Activated CD4-positive, alpha-beta T cell treated with anti-CD3 and anti-CD28 coated beads for 4 hours (primary cell): Measurements from ENCODE around the gene GATAD2A.

Experiments used
- DNase-seq, 2 donors: peaks; one replicate each; pipeline ENCODE4 v3.0.0-alpha.2; 2020

Gene GATAD2A

DNA sequence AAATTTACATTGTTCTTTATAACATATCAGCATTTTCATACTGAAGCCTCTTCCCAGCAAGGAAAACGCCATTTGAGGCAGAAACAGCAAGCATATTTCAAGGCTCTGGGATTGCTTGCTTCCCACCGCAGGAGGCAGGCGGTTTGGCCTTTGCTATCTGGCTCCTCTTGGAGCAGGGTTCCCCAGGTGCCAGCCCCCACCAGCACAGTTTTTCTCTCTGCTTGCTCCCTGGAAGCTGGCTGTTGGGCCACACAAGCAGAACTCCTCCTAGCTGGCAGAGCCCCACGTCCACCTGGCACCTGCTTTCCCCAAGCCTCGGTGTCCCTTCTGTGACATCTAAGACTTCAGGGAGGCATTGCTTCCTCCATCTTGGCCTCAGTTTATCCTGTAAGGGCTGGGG, 16.7 kb downstream of the GATAD2A start:
- no peak for DNase-seq

DNA sequence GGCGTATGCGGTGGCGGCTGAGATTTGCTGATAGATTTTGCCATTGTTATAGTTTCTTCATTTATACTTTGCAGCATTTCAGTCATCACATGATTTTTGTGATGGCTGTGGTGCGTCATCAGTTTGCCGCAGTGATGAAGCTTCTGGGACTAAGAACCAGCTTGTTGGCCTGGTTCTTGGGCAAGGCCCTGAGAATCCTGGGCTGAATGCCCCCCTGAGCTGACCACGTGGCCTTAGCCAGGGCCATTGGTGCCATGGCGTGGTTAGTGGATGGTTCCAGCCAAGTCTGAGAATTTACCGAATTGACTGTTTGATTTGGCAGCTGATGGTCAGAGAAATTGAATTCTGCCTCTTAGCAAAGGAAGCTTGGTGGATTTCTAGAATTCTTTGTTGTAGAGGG, 17.8 kb downstream of the GATAD2A start:
- DNase-seq = no peak

DNA sequence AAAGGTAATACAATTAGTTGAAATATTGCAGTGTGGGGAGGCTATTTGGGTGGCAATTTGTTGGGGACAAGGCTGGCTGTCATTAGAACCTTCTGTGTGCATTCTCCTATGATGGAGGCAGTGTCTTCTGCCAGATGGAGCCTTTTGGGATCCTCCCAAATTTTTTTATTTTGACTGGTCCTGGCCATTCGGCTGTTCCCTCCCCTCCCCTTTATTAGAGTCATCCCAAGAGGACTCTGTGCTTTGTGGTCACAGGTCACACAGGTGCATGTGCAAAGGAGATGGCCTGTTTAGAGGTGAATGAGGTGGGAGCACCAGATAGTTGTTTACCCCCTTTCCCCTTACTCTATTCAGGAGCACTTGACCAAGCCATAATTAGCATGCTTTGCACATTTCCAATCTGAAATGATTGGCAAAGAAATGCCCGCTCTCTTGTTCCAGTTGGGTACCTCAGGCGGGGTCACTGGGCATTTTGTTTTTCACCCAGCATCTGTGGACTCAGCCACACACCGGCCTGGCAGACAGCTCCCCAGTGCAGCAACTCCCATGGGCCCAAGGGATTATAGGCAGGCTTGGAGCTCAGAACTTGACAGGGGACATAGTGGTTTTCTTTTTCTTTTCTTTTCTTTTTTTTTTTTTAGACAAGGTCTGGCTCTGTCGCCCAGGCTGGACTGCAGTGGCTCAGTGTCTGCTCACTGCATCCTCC, 19.8 kb downstream of the GATAD2A start:
- no peak for DNase-seq

DNA sequence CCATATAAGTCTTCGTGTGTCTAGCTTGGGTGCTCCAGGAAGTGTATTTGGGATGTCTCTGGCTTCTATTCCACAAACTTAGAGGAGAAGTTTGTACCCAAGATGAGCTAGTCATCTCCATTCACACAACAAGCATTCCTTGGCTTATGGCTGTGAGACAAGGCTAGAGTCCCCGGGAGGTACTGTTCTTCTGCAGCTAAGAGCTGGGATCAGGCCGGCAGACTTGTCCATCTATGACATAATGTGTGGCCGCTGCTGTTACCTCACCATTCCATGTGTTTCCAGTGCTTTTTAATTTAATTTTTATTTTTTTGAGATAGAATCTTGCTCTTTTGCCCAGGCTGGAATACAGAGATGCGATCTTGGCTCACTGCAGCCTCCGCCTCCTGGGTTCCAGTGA, 20.7 kb downstream of the GATAD2A start:
- no peak for DNase-seq

DNA sequence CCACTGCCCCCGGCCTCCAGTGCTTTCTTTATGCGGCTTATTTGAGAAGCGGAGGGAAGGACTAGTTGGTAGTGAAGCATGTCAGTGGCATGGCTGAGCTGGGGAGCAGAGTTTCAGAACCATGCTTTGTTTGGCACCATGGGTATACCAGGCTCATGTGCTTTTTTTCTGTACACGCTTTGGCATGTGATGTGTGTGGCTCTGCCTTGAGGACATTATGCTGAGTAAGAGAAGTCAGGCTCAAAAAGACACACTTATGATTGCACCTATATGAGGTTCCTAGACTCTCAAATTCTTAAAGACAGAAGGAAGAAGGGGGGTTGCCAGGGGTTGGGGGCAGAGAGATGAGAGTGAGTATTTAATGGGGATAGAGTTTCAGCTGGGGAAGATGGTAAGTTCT, 21.3 kb downstream of the GATAD2A start:
- no peak for DNase-seq

DNA sequence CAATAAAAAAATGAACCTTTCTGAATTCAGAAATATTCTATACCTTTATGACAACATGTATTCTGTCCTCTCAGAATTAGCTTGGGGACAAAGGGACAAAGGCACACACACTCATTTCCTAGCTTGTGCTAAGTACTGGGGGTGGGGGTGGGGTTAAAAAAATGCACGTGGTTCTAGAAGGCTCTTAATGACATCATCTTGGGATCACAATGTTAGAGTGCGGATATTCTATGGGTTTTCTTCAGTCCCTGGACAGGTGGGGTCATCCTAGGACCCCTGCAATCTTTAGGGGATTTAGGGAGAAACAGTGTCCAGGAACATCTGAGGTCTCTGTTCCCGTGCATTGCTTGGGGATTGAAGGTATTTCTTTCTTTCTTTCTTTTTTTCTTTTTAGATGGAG, 21.8 kb downstream of the GATAD2A start:
- DNase-seq = no peak

DNA sequence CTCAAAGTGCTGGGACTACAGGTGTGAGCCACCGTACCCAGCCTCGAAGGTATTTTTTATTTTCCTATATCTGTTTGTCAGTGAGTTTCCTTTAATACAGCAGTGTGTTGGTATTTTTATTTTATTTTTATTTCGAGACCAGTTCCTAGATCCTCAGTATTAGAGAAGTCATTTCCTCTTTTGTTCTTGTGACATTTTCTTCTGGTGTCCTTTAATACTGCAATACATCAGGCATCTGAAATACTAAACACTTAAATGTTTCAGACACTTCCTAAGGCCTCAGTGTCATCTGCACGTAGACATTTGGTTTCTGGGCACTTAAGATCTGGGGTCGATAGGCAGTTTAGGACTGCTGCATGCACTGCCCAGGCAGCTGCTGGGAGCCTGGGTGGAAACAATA, 22.5 kb downstream of the GATAD2A start:
- DNase-seq = no peak

DNA sequence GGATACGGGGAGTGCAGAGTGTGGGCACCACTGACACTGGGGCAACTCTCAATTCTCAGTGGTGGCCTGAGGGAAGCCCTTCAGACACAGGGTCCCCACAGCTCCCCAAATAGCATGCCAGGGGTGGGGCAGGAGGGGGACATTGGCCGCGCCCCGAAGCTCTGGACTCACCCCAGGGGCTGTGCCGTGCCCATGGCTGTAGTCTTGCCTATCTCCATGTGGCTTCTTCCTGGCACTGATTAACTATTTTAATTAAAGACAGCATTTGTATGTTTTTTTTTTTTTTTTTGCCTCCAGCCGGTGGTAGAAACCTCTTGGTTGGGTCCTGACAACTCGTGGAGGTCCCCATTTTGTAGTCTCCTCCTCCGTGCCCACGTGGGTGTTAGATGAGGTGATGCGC, 23.3 kb downstream of the GATAD2A start:
- DNase-seq = no peak

DNA sequence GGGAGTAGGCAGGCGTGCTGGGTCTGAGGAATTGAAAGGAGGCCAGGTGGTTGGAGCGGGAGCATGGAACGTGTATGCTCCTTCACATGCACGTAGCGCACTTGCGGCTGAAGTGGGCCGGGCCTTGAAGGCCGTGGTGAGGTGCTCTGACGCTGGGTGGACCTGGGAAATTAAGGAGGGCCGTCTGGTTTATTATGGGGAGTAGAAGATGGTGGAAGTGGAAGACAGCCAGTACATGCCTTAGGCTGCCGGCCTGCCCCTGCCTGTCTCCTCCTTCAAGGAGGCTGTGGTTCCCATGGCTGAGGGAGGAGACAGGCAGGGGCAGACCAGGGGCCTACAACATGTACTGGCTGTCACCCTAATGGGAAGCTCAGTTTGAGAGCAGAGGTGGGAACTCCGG, 23.9 kb downstream of the GATAD2A start:
- DNase-seq = no peak

DNA sequence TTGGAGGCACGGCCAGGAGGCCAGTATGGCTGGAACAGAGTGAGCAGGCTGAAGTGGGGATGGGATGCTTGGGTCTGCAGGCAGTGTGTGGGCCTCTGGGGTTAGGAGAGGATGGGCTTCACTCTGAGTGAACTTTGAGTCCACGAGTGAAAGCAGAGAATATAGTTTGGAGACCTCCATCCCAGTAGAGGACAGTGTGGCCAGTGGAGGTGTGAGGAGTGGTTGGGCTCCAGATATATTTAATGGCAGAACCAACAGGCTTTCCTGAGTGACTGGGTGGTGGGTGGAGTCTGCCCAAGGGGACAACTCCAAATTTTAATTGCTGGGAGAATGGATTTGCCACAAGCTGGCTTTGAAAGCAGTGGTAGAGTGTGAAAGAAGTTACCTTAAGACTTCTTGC, 27.3 kb downstream of the GATAD2A start:
- DNase-seq = no peak

DNA sequence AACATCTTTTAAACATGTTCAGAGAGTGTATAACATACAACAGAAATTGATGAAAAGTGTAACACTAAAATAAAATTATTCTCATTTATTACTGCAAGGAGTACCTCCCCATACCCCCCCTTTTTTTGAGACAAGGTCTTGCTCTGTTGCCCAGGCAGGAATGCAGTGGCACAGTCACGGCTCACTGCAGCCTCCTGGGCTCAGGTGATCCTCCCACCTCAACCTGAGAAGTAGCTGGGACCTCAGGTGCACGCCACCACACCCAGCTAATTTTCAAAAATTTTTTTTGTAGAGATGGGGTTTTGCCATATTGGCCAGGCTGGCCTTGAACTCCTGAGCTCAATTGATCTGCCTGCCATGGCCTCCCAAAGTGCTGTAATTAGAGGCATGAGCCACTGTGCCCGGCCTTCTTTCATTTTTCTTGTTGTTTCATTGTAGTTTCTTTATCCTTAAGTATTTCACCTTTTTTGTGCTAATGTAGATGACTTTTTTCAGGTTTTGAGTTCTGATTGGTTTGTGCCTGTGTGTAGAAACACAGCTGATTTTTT, 28.3 kb downstream of the GATAD2A start:
- no peak for DNase-seq

DNA sequence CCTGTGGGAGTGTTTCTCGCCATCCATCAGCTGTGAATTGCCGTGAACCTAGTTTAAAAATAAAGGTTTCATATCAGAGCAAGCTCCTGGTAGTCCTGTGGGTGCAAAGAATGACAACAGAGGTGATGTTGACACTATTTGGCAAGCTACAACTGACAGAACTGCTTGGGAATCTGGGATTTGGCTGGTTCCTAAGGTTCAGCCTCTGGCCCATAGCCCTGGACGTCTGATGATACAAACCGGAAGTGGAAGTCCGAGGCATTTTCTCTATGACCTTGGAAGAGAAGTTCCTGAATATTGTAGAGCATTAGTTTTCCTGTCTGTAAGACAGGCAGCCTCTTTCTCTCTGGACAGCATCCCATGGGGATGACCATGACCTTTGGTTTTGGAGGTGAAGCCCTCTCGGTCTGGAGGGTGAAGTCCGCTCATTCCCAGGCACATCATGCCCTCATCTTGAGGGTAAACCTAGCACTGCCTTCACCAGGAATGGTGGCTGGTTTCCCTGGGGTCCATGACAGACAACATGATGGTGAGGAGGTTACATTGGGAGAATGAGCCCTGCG, 29.1 kb downstream of the GATAD2A start:
- no peak for DNase-seq

DNA sequence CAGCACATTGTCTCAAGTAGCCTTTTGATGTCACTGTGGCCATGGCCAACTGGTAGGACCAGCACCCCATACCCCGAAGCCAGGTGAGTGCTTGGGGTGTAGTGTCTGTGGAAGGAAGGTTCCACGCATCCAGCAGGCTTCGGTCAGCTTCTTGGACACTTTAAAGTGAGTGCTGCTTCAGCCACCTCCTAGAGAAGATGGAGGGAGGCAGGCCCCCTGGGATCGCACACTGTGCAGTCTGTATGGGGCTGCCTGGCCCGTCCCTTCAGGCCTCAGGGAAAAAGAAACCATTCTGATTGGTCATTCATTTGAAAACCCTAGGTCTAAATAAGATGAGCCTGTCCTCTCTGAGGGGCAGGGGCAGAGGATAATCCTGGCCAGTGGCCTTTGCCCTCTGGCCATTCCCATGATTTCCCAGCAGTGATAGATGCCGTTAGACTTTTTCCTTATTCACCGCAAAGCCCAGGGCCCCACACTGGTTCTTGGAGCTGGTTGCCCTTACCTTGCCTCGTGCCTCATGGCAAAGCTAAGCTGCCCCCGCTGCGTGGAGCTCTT, 30.7 kb downstream of the GATAD2A start:
- DNase-seq = no peak

DNA sequence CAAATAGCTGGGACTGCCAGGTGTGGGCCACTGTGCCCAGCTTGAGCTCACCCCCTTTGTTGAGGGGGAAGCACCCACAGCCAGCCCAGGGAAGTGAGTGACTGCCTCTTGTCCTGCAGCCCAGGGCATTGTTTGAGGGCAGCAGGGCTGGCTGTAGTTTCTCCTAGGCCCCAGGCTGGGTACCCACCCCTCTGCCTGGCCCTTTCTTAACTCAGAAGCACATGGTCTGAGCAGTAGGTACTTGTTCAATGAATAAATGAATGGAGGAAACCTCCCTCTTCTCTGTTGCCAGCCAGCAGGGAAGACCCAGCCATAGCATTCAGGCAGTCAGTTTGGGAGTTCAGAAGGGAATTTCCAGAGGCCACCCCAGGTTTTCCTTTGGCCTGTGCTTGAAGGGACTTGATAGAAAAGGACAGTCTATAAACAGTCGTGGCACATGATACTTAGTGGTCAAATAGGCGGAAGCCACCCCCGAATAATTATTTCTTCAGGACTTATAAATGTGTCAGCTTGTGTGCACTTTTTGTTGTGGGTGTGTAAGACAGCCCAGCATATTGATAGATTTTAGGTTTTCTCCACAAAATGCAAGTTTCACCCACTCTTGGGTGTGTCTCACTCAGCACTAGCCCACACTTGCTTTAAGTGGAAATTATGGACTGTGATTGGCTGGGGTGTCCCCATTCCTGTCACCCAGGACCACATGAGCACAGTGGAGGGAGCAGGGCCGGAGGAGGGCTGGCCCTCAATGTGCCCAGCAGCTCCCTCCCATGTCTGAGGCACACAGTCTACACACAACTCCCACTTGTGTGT, 33.1 kb downstream of the GATAD2A start:
- no peak for DNase-seq

DNA sequence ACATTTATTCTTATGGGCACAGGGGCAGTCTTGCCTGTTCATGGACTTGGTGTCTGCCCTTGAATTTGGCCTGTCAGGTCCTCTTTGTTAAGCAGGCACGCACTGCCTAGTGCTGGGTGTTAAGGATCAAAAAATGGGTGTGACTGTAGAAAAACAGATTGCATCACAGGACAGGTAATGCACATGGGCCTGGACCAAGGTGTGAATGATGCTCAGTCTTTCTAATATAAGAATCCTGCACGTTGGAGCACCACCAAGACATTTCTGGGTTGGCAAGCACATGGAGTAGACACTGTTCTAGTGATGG, 33.7 kb downstream of the GATAD2A start:
- DNase-seq = no peak

DNA sequence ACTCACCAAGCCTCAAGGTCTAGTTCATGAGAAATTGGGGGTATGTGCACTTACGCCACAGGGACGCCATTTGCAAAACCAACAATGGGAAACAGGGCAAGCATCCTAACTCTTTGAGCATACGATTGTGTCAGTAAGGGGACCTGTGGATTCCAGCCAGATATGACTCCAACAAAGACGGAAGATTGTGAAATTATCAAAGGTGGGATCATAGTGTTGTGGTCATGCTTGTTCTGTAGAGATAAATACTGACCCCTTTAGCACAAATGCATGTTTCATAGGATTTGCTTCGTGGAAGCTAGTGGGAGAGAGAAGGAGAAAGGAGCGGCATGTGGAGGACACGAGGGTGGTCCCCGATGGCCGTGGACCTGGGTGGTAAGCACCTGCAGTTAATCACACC, 37.8 kb downstream of the GATAD2A start:
- DNase-seq = no peak

DNA sequence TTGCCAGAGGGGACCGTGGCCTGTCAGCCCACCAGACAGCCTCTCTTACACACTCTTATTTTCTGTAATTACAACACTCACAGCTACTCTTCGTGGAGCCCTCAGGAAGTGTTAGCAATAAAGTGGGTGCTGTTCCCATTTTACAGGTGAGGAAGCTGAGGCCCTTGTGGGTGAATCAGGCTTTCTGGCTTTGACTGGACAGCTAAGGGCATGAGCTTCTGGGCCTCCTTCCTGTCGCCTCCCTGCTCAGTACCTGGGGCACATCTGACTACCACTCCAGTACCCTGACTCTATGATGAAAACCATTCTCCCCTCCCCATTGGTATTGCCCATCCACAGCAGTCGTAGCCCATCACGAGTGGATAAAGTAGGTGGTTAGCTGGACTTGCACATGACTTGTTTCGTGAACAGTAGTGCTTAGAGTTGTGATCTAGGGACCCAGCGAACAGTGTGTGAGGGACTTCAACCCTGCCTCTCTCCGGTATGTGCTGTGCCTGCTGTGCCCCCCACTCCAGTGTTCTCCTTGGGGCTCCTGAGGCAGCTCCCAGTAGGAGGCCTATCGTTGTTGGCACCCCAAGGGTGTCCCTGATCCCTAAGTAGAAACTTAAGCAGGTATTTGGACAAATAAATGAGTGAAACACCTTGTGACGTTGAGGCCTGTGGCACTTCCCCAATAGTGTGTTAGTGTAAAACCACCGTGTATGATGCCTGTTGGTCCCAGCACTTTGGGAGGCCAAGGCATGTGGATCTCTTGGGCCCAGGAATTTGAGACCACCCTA, 38.6 kb downstream of the GATAD2A start:
- DNase-seq = no peak

DNA sequence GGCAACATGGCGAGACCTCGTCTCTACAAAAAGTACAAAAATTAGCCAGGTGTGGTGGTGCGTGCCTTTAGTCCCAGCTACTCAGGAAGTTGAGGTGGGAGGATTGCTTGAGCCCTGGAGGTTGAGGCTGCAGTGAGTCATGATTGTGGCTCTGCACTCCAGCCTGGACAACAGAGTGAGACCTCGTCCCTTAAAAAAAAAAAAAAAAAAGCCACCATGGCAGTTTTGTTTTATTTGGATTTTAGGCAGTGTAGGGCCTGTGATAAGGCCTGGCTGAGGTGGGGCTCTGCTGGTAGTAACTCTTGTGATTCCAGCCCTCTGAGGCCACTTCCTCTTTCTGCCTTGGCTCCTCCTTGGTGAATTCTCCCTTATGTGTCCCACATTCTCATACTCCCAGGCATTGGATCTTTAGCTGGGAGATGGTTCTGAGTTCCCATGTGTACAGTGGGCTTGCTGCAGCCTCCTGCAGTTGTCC, 39.2 kb downstream of the GATAD2A start:
- no peak for DNase-seq

DNA sequence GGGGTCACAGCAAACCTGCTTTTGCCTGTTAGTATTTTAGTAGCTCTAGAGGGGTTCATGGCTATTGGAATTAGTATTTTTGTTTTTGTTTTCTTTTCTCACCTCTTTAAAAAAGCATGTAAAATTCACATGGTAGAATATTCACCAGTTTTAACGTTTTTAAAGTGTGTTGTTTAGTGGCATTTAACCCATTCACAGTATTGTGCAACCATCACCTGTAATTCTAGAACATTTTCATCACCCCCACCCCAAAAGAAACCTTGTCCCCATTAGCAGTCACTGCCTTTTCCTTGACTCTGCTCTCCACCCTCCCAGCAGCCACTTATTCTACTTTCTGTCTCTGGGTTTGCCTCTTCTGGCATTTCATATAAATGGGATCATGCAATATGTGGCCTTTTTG, 39.8 kb downstream of the GATAD2A start:
- no peak for DNase-seq

DNA sequence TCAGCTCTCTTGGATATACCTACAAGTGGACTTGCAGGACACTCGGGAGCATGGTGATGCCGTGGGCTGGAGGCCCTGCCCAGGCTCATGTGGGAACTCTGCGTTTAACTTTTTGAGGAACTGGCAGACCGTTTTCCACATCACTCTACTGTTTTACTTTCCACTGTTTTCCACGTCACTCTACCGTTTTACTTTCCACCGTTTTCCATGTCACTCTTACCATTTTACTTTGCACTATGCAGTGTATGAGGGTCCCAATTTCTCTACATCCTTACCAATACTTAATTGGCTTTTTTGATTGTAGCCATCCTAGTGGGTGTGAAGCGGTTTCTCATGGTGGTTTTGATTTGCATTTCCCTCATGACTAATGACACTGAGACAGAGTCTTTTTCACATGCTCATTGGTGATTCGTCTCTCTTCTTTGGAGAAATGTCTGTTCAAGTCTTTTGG, 40.5 kb downstream of the GATAD2A start:
- no peak for DNase-seq

DNA sequence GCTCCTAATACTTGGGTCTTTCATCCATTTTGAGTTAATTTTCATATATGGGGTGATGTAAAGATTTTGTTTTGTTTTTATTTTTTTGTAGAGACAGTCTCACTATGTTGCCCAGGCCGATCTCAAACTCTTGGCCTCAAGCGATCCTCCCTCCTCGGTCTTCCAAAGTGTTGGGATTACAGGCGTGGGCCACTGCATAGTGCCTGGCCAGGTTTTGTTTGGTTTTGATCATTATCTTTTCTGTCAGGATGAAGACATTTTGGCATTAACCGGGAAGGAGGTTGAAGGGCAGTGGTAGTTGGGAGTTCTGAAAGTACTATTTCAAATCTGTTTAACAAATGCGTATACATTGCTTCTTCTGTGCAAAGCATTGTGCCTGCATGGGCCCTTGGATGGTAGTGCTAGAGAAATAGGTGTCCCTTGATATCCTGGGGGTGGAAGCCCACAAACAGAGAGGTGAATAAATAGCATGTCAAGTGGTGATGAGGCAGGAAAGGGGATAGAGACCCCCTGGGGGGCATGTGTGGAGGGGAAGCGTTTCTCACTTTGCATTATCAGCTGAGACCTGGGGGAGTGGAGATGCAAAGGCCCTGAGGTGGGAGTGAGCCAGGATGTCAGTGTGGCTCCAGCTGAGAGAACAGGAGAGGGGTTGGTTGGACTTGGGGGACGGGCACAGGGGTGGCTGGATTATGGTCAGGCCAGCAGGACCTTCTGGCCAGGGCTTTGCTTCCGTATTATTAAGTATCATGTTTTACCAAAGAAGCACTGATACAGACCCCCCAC, 41.4 kb downstream of the GATAD2A start:
- no peak for DNase-seq
